Caco-2 (cell line): Measurements from ENCODE around the gene LCN2. TPM values are rescaled to one million over a fixed set of nuclear protein-coding genes. Genes with fewer than 3 reads are reported as not detected.
"Not testable (repeated sequence)": the region's sequence is repeated elsewhere in the genome, so short reads cannot be mapped to it uniquely, and the experiment has no call there.

Source experiments
- BruUV-seq: library from RNA; stranded (reverse); fragments of 400-500 nt; replicated peaks from 2 replicates; lab custom pipeline; 2021; lab: Mats Ljungman, UMichigan
- CTCF ChIA-PET: fragments of 300-600 bp; sonication (Branson Sonifier 250); formaldehyde crosslinking; loops from one replicate; lab custom pipeline; 2022; ENCODE audit warnings: antibody characterized with exemption; lab: Charles Lee
- POLR2A ChIA-PET: fragments of 300-600 bp; sonication (Branson Sonifier 250); formaldehyde crosslinking; loops from one replicate; lab custom pipeline; 2022; ENCODE audit warnings: antibody characterized with exemption; lab: Charles Lee
- DNase-seq, 2 experiments: peaks; one replicate each; pipeline versions ENCODE4 v3.0.0 to v3.0.0-alpha.2; 2020 to 2022
- H3K27me3 ChIP-seq: replicated peaks from 2 replicates; pipeline ENCODE4 v1.6.0; 2011; ENCODE audit warnings: low read length; ENCODE audit not compliant: control insufficient read depth, insufficient read depth
- H3K36me3 ChIP-seq: 2 replicates; pipeline ENCODE4 v1.5.1; 2011; ENCODE audit warnings: low read length; ENCODE audit not compliant: control insufficient read depth, insufficient read depth
- H3K4me1 ChIP-seq: fragments of 250-450 bp; sonication (Bioruptor Pico); 2 replicates; pipeline ENCODE4 v1.5.1; 2020; ENCODE audit warnings: mild to moderate bottlenecking
- H3K4me3 ChIP-seq: 2 replicates; pipeline ENCODE4 v1.5.1; 2011; ENCODE audit warnings: low read depth, mild to moderate bottlenecking, control low read depth, low read length
- H3K9me3 ChIP-seq: fragments of 250-450 bp; sonication (Bioruptor Pico); 2 replicates; pipeline ENCODE4 v1.5.1; 2020; ENCODE audit warnings: mild to moderate bottlenecking, moderate library complexity
- H3K27ac Mint-ChIP-seq: one replicate; pipeline ENCODE4 v1.8.0; 2022; ENCODE audit warnings: mixed read lengths; ENCODE audit not compliant: unreplicated experiment
- H3K27me3 Mint-ChIP-seq: one replicate; pipeline ENCODE4 v1.8.0; 2022; ENCODE audit warnings: mixed read lengths; ENCODE audit not compliant: insufficient read depth, unreplicated experiment
- H3K36me3 Mint-ChIP-seq: one replicate; pipeline ENCODE4 v1.8.0; 2022; ENCODE audit warnings: mild to moderate bottlenecking, mixed read lengths; ENCODE audit not compliant: insufficient read depth, unreplicated experiment
- H3K4me1 Mint-ChIP-seq: one replicate; pipeline ENCODE4 v1.8.0; 2022; ENCODE audit warnings: low read depth, mixed read lengths; ENCODE audit not compliant: unreplicated experiment
- H3K4me3 Mint-ChIP-seq: one replicate; pipeline ENCODE4 v1.8.0; 2022; ENCODE audit warnings: mild to moderate bottlenecking, moderate library complexity, mixed read lengths; ENCODE audit not compliant: unreplicated experiment
- H3K9me3 Mint-ChIP-seq: one replicate; pipeline ENCODE4 v1.8.0; 2022; ENCODE audit warnings: mixed read lengths; ENCODE audit not compliant: unreplicated experiment
- CTCF ChIP-seq, 2 experiments: fragments of 200-600 bp in 1 of 2; IDR thresholded peaks; 1 replicate in 1 of 2; 2 replicates in 1 of 2; pipeline versions ENCODE4 v1.5.1 to v1.8.0; 2011 to 2022; ENCODE audit warnings: antibody characterized with exemption in 1 of 2, control low read depth in 1 of 2, inconsistent platforms in 1 of 2, low read depth in 1 of 2, low read length in 1 of 2, mild to moderate bottlenecking in 1 of 2, moderate library complexity in 1 of 2; ENCODE audit not compliant: insufficient read depth in 1 of 2, severe bottlenecking in 1 of 2, unreplicated experiment in 1 of 2
- intact Hi-C: fragments of 100-400 bp; cut with micrococcal nuclease; formaldehyde crosslinking; loops from one replicate; pipeline ENCODE4 v1.10.0; 2022; ENCODE audit not compliant: unreplicated experiment
- total RNA-seq: library from RNA; stranded (reverse); gene quantifications from 2 replicates; pipeline ENCODE4 v1.2.3, GENCODE V29; 2022

Gene LCN2
- total RNA-seq, 1 experiment from 2014 or later = not detected

- not testable (repeated sequence) for BruUV-seq, H3K36me3 Mint-ChIP-seq
These were observed 13.7 kb upstream of the LCN2 start for GRCh38 chr9:128135561-128135960.

GRCh38 chr9:128136816-128137793 is 12.1 kb upstream of the LCN2 start:
- Histone ChIP-seq H3K4me3 (no peak overlapping the region), H3K27me3 (no peaks in the 10 kb centered on the region), H3K4me1 (no peaks in the 10 kb centered on the region), H3K36me3 (no peaks in the 10 kb centered on the region), H3K9me3 (no peaks in the 10 kb centered on the region)
- BruUV-seq = no TSS peak
- peaks cover 14% of the 10 kb centered on the region for H3K9me3 Mint-ChIP-seq
- TF ChIP-seq CTCF (IDR thresholded peaks at IDR 0.05; ENCODE audit: insufficient read depth in 1 of 2, low read depth in 1 of 2, low read length in 1 of 2, severe bottlenecking in 1 of 2, unreplicated experiment in 1 of 2) = no peak
- peak in 1 of 2 experiments; percentile 14 for DNase-seq
- no peaks in the 10 kb centered on the region for H3K36me3 Mint-ChIP-seq
- intact Hi-C loops = no loop called here
- CTCF ChIA-PET = interaction anchor here (1.3 kb wide), 1 partner anchor 19 kb away, joined by 3 read pairs; no protein-coding TSS in a partner anchor
- H3K4me1 Mint-ChIP-seq = no peaks in the 10 kb centered on the region
- H3K27me3 Mint-ChIP-seq = no peaks in the 10 kb centered on the region
- H3K27ac Mint-ChIP-seq = no peak overlapping the region
- POLR2A ChIA-PET = no interaction called here
- no peak overlapping the region for H3K4me3 Mint-ChIP-seq

More at GRCh38 chr9:128135561-128135960, 13.7 kb upstream of the LCN2 start:
- H3K4me3 ChIP-seq, H3K4me1 Mint-ChIP-seq, H3K27me3 Mint-ChIP-seq, H3K36me3 ChIP-seq, intact Hi-C loops, H3K27ac Mint-ChIP-seq, H3K4me1 ChIP-seq, H3K4me3 Mint-ChIP-seq, POLR2A ChIA-PET, CTCF ChIA-PET, H3K27me3 ChIP-seq, DNase-seq, H3K9me3 ChIP-seq: not testable (repeated sequence)
- H3K9me3 Mint-ChIP-seq = peaks cover 14% of the 10 kb centered on the region

- no peak for TF ChIP-seq CTCF (IDR thresholded peaks at IDR 0.05; ENCODE audit: insufficient read depth in 1 of 2, low read depth in 1 of 2, low read length in 1 of 2, severe bottlenecking in 1 of 2, unreplicated experiment in 1 of 2)
- ChIA-PET CTCF (no interaction called here), POLR2A (no interaction called here)
- no peaks in the 10 kb centered on the region for H3K4me1 Mint-ChIP-seq
- no peaks in the 10 kb centered on the region for H3K27me3 ChIP-seq
- no peak overlapping the region for H3K27ac Mint-ChIP-seq
- no peaks in the 10 kb centered on the region for H3K9me3 ChIP-seq
- H3K4me3 ChIP-seq = no peak overlapping the region
- DNase-seq = no peak
- no peaks in the 10 kb centered on the region for H3K27me3 Mint-ChIP-seq
- no peak overlapping the region for H3K4me3 Mint-ChIP-seq
- BruUV-seq = no TSS peak
- peaks cover 14% of the 10 kb centered on the region for H3K9me3 Mint-ChIP-seq
- no peaks in the 10 kb centered on the region for H3K4me1 ChIP-seq
- no peaks in the 10 kb centered on the region for H3K36me3 Mint-ChIP-seq
- no peaks in the 10 kb centered on the region for H3K36me3 ChIP-seq
- intact Hi-C loops = no loop called here
These were observed 11.3 kb upstream of the LCN2 start for GRCh38 chr9:128138001-128138400.
